ACHN (cell line): ENCODE results near the gene NFE2L1.
"Not testable (repeated sequence)": the region's sequence is repeated elsewhere in the genome, so short reads cannot be mapped to it uniquely, and the experiment has no call there.

ENCODE experiments used
- DNase-seq: peaks from one replicate; pipeline ENCODE4 v3.0.0-alpha.2; 2015
- in situ Hi-C: cut with HindIII; loops from 2 replicates; pipeline ENCODE4 v1.10.0; 2017; ENCODE audit warnings: low sequenced_read_pairs, low pct_ligation_motif_present, low pct_unique_long_range_greater_than_20kb

The NFE2L1 gene, protein sequence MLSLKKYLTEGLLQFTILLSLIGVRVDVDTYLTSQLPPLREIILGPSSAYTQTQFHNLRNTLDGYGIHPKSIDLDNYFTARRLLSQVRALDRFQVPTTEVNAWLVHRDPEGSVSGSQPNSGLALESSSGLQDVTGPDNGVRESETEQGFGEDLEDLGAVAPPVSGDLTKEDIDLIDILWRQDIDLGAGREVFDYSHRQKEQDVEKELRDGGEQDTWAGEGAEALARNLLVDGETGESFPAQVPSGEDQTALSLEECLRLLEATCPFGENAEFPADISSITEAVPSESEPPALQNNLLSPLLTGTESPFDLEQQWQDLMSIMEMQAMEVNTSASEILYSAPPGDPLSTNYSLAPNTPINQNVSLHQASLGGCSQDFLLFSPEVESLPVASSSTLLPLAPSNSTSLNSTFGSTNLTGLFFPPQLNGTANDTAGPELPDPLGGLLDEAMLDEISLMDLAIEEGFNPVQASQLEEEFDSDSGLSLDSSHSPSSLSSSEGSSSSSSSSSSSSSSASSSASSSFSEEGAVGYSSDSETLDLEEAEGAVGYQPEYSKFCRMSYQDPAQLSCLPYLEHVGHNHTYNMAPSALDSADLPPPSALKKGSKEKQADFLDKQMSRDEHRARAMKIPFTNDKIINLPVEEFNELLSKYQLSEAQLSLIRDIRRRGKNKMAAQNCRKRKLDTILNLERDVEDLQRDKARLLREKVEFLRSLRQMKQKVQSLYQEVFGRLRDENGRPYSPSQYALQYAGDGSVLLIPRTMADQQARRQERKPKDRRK

DNA sequence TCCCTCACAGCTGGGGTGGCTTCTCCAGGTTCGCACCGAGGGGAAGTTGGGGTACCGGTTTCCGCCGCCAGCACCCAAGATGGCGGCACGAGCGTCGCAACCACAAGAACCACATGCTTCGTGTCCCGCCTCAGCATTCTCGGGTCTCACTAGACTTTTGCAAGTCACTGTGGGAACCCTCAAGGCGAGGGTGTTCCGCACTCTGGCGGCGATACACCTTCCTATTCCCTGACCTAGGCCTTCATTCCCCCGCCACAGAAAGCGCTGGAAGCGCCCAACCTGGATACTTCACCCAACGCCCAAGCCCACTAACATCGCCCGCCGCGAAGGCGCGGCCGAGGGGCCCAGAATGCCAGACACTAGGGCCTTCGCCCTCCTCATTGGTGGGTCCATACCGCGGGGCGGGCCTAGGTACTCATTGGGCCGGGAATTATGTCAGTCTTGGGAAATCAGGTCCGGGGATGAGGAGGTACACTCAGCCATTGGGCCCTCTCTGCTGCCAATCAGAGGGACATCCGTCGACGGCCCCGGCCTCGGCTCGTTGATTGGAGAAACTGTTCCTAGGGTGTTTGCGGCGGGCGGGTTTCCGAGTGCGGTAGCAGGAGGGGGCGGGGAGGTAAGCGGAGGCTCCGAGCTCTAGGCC, at the start of gene NFE2L1:
TSS of gene NFE2L1 (plus strand) at position 619 of the 643 bp plus-strand sequence. CDS start 2,760 bp downstream, outside the sequence.
- DNase-seq, result peak; percentile 100
- in situ Hi-C loops, result no loop called here

DNA sequence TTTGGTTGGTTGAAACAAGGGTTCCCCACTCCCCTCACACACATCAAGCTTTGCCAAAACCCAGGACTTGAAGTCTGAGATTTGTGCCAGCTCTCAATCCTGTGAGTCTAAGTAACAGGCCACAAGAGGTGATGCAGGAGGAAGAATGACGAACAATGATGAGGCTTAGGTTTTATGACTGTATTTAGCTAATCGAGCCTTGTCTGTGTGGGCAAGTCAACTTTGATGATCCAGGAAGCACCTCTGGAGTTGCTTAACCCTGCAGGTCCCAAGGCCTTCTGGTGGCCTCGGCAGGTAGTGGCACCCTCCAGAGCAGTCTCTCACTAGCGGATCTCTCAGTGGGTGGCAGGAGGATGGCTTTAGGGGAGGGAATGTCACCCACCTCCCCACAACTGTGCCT, 48.6 kb upstream of the NFE2L1 start:
- no peak for DNase-seq

DNA sequence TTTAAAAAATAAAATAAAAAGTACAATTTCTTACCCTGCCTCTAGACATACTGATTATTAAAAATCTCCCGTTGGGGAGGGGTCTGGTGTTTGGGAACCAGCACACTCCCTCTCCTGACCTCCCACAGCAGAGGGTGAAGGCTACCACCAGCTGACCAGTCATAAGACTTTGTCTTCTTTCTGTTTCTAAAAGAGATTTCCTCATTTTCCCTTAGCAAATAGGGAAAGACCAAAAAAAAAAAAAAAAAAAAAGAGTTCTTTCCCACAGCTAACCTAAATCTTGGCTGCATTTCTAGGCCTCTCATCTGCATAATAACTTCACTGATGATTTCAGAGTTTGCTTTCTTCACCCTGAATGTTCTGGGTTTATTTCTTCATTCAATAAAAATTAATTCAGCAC, 47.0 kb upstream of the NFE2L1 start:
- in situ Hi-C loops, result no loop called here
- DNase-seq, result no peak

More for the DNA sequence above, 48.6 kb upstream of the NFE2L1 start:
- in situ Hi-C loops, result no loop called here

DNA sequence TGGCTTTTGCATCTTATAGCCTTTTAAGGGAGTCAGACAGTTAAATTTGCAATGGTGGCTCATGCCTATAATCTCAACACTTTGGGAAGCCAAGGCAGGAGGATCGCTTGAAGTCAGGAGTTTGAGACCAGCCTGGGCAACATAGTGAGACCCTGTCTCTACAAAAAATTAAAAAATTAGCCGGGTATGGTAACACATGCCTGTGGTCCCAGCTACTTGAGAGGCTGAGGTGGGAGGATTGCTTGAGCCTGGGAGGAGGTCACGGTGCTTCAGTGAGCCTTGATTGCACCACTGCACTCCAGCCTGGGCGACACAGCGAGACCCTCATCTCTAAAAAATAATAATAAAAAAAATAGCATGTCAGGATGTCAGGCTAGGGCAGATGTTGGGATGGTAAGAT, 46.5 kb upstream of the NFE2L1 start:
- in situ Hi-C loops, DNase-seq: not testable (repeated sequence)

DNA sequence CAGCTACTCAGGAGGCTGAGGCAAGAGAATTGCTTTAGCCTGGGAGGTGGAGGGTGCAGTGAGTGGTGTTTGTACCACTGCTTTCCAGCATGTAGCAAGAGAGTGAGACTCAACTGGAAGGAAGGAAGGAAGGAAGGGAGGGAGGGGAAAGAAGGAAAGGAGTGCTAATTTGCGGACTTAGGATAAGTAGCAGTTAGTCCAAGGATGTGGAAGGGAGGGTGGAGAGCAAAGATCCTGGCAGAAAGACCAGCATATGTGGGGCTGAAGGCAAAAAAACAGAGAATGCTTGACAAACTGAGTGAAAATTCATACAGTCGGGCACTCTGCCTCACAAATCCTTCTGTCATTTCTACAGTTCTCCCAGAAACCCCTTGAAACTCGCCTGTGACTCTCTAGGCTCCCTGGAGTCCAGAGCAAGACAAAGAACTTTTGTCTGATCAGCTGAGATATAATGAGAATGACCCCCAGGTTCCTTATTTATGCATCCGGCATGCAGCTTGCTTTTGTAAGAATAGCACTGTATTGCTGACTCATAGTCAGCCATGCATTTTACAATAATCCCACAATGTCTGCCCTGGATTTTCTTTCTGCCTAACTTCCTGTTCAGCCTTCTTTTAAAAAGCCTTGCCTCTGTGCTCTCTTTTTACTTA, 45.8 kb upstream of the NFE2L1 start:
- peak; percentile 78 for DNase-seq
- in situ Hi-C loops, result no loop called here

DNA sequence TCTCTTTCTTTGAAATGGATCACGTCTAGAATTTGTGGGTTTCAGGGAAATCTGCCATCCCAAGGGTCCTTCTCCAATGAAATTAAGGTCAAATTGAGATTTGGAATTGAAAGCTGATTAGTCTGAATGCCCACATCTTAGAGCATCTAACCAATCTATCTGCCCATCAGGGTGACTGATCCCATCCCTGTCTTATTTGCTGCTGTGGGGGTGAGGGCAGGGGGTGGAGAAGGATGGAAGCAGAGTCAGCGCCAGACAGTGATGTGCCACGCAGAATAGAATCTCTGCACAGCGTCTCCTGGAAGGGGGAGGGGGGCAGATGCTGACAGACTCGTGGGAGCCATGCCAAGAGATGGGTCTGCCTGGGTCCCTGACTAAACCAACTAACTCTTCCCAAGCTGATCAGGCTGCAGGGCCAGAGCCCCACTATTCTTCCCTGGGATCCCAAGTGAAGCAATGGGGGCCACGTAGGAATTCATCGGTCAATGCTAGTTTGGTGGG, 45.2 kb upstream of the NFE2L1 start:
- in situ Hi-C loops, result no loop called here

DNA sequence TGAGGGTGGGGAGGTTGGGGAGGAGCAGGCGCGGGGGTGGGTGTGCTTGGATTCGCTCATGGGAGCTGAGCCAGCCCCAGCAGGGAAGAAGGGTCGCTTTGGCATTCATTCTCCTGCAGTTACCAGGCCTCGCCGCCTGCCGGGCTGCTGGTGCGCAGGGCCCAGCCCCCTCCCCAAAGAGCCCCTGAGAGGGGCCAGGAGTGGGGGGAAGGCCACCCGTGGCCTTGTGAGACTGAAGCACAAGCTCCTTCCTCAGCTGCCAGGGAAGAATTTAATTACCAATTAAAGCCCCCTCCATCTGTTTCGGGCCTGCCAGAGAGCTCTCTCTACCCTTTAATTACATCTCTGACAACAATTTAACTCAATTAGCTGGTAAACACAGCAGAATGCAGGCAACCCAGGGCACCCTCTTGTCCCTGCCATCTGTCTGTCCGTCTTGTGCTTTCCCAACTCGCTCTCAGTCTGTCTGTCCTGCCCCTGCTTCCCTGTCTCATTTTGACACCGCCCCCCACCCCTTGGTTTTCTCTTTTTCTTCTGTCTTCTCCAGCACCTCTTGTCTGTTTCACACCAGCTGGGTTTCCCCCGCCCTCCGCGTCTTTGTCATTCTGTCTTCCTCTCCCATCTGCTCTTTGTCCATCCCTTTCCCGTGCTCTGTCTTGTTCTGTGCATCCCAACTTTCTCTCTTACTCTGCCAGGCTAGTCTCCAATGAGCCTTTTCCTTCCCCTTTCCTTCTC, 44.6 kb upstream of the NFE2L1 start:
- in situ Hi-C loops, result no loop called here
- DNase-seq, result no peak

More for the DNA sequence above, 45.2 kb upstream of the NFE2L1 start:
- no peak for DNase-seq

DNA sequence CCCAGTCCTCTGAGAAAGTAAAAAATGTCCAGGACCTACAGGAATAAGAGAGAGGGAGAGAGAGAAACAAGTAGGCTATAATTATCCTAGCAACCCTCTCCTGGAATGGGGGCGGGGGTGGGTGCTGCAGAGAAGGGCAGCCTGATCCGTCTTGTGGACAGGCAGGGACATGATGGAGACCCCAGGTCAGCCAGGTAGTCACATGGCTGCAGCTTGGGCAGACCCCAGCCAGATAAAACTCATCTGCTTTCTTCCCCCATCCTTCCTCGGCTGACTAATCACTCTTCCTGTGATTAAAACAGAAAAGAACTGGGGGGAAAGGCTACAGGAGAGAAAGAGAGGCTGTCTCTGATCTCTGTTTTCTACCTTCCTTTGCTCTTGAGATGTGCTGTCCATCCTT, 43.2 kb upstream of the NFE2L1 start:
- no peak for DNase-seq
- in situ Hi-C loops, result no loop called here

DNA sequence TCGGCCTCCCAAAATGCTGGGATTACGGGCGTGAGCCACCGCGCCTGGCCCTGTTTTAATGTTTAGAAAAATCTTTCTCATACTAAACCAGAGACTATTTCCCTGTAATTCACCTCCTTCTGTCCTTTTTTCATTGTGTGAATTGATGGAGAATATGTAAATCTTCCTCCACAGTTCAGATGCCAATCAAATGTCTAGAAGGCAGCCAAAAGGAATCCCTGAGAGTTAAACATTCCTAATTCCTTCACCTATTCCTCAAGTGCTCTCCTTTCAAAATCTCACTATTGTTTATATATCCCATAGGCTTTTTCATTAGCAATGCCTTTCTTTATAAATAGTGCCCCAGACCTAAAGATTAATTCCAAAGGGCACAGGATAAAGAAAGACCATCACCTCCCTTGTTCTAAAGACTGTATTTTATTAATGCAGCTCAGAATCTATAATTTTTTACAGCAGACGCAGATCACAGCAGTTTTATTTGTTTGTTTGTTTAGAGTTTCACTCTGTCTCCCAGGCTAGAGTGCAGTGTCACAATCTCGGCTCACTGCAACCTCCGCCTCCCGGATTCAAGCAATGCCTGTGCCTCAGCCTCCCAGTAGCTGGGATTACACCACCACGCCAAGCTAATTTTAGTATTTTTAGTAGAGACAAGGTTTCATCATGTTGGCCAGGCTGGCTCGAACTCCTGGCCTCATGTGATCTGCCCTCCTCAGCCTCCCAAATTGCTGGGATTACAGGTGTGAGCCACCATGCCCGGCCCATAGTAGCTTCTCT, 41.0 kb upstream of the NFE2L1 start:
- no peak for DNase-seq
- in situ Hi-C loops, result no loop called here

DNA sequence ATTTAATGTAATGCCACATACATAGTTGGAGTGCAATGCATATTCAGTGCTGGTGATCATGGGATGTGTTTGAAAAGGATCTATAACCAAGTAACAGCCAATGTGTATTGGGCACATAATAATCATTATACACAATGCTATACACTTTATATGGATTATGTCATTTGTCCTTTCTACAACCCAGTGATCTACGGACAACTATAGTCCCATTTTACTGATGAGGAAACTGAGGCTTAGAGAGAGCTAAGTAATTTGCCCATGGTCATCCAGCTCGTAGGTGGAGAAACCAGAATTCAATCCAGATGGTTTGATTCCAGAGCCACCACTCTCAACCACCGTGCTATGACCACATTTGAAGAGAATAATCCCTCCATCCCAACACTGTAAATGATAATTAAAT, 38.0 kb upstream of the NFE2L1 start:
- DNase-seq, result no peak
- in situ Hi-C loops, result no loop called here

DNA sequence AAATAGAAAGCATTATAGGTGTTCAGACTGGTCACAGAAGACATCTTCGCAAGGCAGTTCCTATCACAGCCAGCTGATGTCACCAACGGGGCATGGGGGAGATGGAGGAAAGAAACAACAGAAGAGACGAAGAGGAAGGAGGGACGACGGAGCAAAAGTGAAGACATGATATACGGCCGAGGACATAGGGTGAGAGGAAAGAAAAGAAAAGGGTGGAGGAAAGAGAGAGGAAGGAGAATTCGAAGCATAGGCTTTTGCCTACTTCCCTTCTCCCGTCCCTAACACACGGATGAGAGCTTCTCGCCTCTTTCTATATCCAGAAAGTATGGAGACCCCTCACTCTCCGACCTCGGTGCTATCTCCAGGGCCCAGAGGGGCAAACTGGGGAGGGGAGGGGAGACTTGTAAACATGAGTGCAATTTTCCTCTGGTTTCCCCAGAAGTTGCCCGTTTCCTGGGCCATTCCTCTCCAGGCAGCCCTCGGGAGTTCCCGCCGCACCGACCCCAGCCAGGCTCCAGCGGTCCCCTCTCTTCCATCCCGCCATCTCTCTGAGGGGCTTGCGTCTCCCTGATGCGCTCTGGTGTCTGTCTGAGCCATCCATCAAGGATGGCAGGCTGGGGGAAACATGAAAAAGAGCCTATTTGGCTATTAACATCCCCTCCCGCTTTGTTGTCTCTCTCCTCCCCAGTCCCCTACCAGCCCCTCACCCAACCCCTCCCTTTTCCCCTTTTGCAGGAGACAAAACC, 36.6 kb upstream of the NFE2L1 start:
- peak; percentile 51 for DNase-seq
- in situ Hi-C loops, result no loop called here

DNA sequence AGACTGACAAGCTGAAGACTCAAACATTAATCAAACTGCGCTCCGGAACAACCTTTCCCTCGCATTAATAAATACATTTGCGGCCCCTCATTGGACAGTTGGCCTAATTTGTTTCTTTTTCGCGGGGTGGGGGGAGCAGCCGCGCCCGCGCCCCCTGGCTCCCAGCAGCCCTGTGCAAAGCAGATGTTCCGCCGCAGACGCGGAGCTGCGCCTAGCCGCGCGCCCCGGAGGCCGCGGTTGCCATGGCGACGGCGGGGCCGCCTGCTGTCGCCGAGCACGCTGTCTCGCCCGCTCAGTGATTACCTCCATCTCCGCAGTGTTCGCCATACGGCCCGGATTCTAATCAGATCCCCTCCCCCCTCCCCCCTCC, 36.0 kb upstream of the NFE2L1 start:
- DNase-seq, result peak; percentile 27
- in situ Hi-C loops, result no loop called here

DNA sequence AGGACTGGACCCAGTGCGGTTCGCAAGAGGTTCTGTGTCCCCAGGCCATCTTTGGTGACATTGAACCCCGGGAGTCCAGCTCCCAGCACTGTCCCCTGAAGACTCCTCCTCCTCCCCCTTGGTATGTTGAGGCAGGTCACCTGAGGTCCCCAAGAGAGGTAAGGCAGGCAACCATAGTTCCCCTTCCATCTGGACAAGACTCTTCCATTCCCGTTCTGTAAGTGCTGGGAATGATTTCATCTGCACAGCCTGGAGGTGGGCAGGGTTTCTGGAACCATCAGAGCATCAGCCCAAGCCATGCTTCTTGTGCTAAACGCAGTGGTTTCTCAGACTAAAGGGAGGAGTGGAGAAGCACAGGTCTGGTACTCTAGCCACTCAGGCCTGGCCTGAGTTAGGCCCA, 35.5 kb upstream of the NFE2L1 start:
- in situ Hi-C loops, result no loop called here
- DNase-seq, result no peak

DNA sequence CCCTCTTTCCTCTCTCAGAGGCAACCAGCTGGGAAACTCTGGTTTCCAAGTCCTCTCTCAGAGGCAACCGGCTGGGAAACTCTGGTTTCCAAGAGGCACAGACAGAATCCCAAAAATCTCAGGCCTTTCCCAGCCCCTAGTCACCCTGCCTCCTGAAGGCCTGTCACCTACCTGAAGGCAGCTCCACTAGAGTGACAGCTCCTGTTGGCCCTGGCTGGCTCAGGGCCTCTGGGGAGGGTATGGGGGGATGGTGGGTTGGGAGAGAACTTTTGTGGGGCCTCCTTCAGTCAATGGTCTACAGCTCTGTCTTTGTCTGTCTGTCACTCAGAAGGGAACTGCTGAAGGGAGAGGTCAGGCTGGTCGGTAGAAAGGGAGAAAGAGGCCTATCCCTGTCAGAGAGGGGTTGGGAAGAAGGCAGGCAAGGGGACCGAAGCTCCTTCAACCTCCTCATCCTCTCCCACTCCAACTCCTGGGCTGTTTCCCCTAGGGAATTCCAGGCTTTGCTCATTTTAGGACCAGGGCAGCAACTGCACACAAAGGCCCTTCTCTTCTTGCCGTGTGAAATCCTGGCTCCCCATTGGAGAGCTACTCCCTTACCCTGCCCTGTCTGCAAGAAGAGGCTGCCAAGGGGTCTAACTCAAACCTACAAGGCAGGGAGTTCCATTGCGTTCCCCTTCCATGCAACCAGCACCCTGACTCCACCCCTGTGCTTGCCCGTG, 34.1 kb upstream of the NFE2L1 start:
- no peak for DNase-seq
- in situ Hi-C loops, result no loop called here

DNA sequence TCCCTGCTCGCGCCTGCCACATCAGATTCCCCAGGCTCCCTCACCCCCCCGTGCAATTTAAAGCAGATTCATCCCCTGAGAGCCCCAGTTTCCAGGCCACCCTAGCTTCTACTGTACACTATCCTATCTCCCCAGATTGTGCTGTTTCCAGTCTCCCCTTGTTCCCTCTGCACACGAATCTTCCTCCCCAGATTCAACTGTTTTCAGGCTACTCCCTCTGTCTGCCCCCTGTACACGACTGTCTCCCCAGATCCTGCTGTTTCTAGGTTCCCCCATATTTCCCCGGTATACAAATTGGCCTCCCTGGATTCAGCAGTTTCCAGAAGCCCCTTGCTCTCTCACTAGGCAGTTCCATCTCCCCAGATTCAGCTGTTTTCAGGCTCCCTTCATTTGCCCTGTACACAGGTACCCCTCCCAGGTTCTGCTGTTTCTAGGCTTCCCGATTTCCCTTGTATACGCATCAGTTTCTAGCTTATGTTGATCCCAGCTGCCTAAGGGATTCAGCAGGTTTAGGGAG, 33.5 kb upstream of the NFE2L1 start:
- DNase-seq, result no peak
- in situ Hi-C loops, result no loop called here

DNA sequence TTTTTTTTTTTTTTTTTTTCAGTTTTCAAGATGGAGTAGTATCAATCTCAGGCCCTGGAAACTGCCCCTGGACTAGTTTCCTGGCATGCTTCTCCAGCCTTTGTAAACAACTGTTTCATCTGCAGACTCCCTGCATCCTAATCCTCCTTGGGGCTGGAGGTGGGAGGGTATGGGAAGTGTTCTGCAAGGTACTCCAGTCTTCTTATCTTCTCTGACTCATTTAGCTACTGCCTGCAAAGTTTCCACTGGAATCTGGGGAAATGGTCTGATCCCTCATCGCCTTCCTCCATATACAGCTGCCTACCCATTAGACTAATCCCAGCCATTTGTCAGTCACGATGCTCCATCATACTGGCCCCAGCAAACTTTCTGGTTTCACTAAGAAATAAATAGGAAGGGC, 32.0 kb upstream of the NFE2L1 start:
- in situ Hi-C loops, result no loop called here

More for the DNA sequence above, 32.0 kb upstream of the NFE2L1 start:
- DNase-seq, result no peak
